Measurements from ENCODE around the gene PPP1R1B.

Gene PPP1R1B

GRCh38 chr17:39671651-39672521 is 45.1 kb downstream of the PPP1R1B start:
- DNase-seq, result no peak

- DNase-seq, result no peak
These were observed 46.0 kb downstream of the PPP1R1B start for GRCh38 chr17:39672522-39673334.

GRCh38 chr17:39673335-39674081 is 46.8 kb downstream of the PPP1R1B start:
- DNase-seq, result no peak

GRCh38 chr17:39674179-39674578 is 47.4 kb downstream of the PPP1R1B start:
- no peak for DNase-seq

- DNase-seq, result no peak
These were observed 48.1 kb downstream of the PPP1R1B start for GRCh38 chr17:39674702-39675389.

GRCh38 chr17:39675390-39676082 is 48.8 kb downstream of the PPP1R1B start:
- no peak for DNase-seq

- DNase-seq, result peak; percentile 88
These were observed 49.6 kb downstream of the PPP1R1B start for GRCh38 chr17:39676198-39676819.

GRCh38 chr17:39677072-39677471 is 50.3 kb downstream of the PPP1R1B start:
- DNase-seq, result no peak

GRCh38 chr17:39677542-39678339 is 51.0 kb downstream of the PPP1R1B start:
- DNase-seq, result peak; percentile 49

- no peak for DNase-seq
These were observed 51.8 kb downstream of the PPP1R1B start for GRCh38 chr17:39678340-39679116.

GRCh38 chr17:39679521-39680192 is 52.9 kb downstream of the PPP1R1B start:
- no peak for DNase-seq

- no peak for DNase-seq
These were observed 56.7 kb downstream of the PPP1R1B start for GRCh38 chr17:39683295-39683939.

- DNase-seq, result peak; percentile 27
These were observed 57.8 kb downstream of the PPP1R1B start for GRCh38 chr17:39684369-39685192.
